ENCODE measurements around the gene RPS24.

Gene RPS24

DNA sequence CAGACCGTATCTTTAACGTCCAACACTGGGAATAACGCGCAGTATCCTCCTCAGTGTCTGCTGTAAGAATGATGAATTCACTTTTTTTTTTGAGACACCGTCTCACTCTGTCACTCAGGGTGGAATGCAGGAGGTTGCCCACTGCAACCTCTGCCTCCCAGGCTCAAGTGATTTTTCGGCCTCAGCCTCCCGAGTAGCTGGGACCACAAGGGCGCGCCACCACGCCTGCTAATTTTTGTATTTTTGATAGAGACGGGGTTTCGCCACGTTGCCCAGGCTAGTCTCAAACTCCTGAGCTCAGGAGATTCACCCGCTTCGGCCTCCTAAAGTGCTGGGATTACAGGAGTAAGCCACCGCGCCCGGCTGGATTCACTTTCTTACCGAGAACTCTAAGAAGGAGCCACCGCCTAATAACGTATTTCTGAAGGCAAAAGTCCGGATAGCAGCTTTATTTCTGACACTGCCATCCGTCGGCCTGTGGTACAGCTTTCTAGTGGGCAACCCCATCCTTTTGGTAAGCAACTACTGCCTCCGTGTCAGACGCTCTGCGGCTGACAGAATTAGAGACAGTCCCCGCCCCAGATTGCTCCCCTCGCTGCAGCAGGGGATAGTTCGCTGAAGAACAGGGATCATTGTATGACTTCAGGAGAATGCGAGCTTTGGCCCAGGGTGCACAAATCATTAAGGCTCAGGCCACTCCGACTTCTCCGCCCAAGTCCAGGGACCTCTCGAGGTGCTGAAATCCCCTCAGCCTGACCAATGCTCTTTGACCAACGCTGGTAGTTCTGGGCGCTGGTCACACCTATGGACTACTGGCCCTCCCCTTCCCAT is 5.0 kb upstream of the RPS24 start:
- DNase-seq: no peak

GRCh38 chr10:78029269-78030226 is 4.1 kb upstream of the RPS24 start, which contains the start of gene POLR3A:
Gene POLR3A, minus strand, starts transcription at chr10:78029515. Its CDS starts 108 bp downstream, at chr10:78029407.
- peak; percentile 82 for DNase-seq

GRCh38 chr10:78033387-78033636 is 351 bp upstream of the RPS24 start:
- no peak for DNase-seq

DNA sequence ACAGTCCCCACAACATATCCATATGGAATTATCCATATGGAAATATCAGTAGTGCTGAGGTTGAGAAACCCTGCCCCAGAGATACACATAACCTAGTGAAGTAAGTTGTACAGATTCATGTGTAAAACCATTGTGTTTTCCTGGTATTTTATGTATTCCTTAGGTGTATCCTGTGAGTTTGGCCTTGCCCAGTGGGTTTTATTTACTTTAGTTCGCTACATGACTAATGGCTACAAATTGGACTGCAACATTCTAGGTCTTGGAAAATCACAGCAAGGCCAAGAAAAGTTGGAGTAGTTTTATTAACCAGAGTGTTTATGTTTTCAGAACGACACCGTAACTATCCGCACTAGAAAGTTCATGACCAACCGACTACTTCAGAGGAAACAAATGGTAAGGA is 1.4 kb downstream of the RPS24 start:
- DNase-seq: no peak

GRCh38 chr10:78035437-78035836 is 1.8 kb downstream of the RPS24 start:
- no peak for DNase-seq

GRCh38 chr10:78035933-78036583 is 2.4 kb downstream of the RPS24 start:
- DNase-seq: no peak

- DNase-seq: no peak
These were observed 4.4 kb downstream of the RPS24 start for GRCh38 chr10:78038105-78038504.

DNA sequence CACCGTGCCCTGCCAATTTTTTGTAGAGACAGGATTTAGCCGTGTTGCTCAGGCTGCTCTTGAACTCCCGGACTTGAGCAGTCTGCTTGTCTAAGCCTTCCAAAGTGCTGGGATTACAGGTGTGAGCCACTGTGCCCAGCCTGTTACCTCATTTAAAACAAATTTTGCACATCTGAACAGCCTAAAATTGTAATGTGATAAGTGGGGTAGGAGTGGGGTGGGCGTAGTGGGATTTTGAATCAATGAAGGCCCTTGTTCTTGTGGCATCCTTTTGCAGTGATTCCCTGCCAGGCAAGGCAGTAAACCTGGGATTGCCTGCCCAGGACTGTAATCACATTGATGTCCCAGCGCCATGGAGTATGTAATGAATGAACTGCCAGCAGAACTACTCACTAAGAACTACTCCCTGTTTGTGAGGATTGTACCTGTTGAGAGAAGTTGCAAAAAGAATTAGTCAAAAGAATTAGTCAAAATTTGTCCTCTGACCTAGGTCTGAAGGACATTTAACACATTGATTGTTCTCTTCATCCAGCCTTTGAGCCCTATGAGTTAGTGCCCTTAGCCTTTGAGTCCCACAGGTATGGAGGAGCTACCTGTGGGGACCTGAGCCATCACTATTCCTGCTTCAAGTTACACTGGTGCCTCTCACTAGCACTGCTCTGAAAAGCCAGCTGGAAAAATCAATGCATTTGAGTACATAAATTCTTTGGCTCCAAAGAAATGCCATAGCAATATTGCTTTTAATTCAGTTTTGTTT is 5.3 kb downstream of the RPS24 start:
- no peak for DNase-seq

DNA sequence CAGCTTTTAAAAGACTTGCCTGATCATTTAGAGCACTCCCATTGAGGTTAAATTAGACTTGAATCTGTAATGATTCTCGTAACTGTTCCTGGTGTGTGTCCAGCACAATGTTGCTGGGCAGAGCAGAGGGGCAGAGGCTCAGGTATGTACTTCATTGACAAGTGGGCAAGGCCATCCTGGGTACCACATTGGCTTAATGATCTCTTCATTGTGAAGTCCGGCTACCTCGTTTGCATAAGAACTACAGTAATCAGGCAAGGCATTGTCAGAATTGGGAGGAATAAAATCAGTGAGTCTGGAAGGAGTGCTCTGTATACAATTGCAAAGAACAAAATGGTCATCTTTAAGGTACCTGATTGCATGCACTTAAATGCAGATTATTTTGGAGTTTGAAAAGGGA is 6.1 kb downstream of the RPS24 start:
- no peak for DNase-seq

- no peak for DNase-seq
These were observed 7.8 kb downstream of the RPS24 start for GRCh38 chr10:78041170-78042057.

GRCh38 chr10:78042058-78042751 is 8.5 kb downstream of the RPS24 start:
- no peak for DNase-seq

- DNase-seq: no peak
These were observed 9.1 kb downstream of the RPS24 start for GRCh38 chr10:78042752-78043104.

DNA sequence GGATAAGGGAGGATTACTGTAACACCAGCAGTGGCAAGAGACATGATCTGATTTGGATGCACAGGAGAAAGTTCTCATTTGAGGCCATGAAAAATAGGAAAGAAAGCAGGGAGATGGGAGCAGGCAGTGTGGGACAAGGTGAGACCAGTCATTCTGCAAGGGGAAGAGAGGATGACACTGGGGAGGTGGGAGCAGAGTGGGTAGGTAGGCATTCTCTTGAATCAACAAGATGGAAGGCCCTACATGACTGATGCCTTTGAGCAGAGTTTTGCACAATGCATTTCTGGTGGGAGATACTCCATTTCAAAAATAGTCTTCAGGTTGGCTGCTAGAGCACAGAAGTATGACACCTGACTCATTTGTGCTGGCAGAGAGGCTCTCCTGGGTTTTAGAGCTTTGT is 10.5 kb downstream of the RPS24 start:
- no peak for DNase-seq

- no peak for DNase-seq
These were observed 11.0 kb downstream of the RPS24 start for GRCh38 chr10:78044699-78045098.

DNA sequence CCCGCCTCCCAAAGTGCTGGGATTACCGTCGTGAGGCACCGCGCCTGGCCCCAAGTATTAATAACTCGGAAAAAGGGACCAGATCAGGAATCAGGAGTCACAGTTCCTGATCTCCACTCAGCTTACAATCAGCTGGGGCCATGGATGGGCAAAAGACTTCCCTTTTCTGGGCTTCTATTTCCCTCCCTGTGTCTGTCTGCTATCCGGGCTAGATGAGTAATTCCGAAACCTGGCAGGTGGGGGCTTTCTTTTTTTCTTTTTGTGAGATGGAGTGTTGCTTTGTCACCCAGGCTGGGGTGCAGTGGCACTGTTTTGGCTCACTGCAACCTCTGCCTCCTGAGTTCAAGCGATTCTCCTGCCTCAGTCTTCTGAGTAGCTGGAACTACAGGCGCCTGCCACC is 11.6 kb downstream of the RPS24 start:
- no peak for DNase-seq

DNA sequence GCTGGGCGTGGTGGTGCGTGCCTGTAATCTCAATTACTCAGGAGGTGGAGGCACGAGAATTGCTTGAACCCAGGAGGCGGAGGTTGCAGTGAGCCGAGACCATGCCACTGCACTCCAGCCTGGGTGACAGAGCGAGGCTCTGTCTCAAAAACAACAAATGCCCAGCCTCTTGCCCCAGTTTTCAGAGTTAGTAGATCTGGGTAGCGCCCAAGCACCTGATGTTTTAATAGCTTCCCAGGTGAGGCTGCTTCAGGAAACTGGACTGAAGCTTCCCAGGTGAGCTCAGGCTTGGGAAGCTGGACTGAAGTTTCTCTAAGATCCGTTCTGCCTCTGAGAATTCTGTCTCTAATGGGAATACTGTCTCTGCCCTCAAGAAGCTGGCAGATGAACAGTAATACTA is 12.2 kb downstream of the RPS24 start:
- no peak for DNase-seq

DNA sequence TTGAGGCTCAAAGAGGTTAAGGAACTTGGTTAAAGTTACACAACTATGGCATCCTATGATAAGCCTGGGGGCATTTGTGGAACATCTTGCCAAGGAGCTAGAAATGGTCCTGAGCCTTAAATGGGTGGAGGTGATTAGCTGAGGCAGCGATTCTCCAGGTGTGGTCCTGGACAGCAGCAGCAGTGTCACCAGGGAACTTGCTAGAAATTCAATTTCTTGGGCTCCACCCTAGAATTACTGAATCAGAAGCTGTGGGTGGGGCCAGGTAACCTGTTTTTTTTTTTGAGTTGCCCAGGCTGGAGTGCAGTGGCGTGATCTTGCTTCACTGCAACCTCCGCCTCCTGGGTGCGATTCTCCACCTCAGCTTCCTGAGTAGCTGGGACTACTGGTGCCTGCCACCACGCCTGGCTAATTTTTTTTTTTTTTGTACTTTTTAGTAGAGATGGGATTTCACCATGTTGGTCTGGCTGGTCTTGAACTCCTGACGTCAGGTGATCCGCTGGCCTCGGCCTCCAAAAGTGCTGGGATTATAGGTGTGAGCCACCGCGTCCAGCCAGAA is 13.1 kb downstream of the RPS24 start:
- no peak for DNase-seq

DNA sequence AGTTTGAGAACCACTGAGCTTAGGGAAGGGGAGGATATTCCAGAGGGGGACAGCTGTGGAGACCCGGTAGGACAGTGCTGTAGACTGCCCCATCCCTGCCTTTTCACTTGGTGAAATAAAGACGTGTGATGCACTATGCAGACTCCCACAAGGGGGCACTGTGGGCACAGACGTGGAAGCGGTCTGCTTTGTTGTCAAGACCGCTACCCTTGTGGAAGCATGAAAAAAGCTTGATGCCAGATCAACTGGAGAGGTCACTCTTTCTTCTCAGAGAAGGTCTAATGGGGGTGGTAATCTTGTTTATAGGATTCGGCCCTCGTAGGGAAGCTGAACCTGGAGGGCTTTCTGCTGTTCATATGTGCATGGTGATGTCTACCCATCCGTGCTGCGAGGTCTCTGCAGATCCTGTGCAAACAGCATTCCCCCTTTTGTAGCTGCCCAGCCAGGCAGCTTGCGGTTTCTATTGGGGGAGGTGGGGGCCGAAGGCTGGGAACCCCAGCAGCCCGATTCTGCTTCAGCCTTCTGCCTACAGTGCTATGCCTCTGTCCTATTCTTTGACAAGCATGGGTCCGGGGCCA is 13.7 kb downstream of the RPS24 start:
- DNase-seq: no peak

GRCh38 chr10:78049851-78050250 is 16.2 kb downstream of the RPS24 start:
- DNase-seq: no peak

DNA sequence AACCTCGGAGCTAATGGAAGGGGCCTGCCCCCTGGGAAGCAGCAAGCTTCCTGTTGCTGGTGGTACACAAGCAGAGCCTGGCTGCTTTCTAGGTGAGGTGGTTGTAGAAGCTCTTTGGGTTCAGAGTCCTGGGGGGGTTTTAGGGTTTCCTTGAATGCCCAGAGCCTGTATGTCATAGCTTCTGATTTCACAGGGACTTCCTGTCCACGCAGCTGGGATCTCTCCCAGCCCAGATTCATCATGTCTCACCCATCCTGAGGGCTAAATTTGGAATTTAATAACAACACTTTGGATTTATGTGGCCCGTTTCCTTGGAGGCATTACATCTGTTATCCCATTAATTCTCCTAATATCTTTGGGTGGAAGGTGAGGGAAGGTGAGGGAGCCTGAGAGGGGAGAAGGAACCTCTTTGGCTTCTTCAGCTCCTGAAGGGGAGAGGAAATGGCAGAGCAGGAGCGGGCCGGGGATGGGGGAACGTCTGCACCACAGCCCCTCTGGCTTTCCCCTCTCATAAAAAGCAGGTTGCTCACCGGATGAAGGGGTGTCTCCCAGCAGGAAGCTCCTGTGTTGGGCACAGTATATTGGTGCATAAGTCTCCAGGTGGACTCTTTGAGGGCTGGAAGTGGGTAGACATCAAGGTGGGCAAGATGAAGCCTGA is 19.7 kb downstream of the RPS24 start:
- no peak for DNase-seq
